Measurements from ENCODE around the gene EIF1. TPM values are rescaled to one million over a fixed set of nuclear protein-coding genes. Genes with fewer than 3 reads are reported as not detected.
A peak's percentile ranks its signal among the peaks of the same experiment; 100 is the strongest.

The EIF1 gene
- total RNA-seq, 1 experiment from 2014 or later, result 775 TPM

- no peaks in the 10 kb centered on the region for H3K9me2 ChIP-seq (ENCODE audit: insufficient read depth)
- H3F3A ChIP-seq (ENCODE audit: insufficient read depth, low read depth), result peaks cover 73% of the 10 kb centered on the region
- TF ChIP-seq CTCF (conservative IDR thresholded peaks at IDR 0.05) (no peak), EZH2 (IDR thresholded peaks at IDR 0.05; ENCODE audit: low read depth) (no peak)
- POLR2A ChIA-PET (ENCODE audit: unreplicated experiment), result no interaction called here
- peaks cover 36% of the 10 kb centered on the region for H3K36me3 ChIP-seq (ENCODE audit: low read depth)
- intact Hi-C loops (cut with micrococcal nuclease; ENCODE audit: unreplicated experiment), result no loop called here
- H3K4me2 ChIP-seq, result peak overlapping the region; percentile 99
- CTCF ChIA-PET, result interaction anchor here (0.6 kb wide), 1 partner anchor 18 kb away, joined by 5 read pairs; no protein-coding TSS in a partner anchor
- peak overlapping the region; percentile 99 for H3K27ac ChIP-seq
- BruUV-seq (replicated peaks), result no TSS peak
- DNase-seq, result no peak
- no peaks in the 10 kb centered on the region for H3K9me3 ChIP-seq (ENCODE audit: insufficient read depth, low read depth)
- H2AFZ ChIP-seq, result no peak overlapping the region
- peaks cover 23% of the 10 kb centered on the region for H3K4me1 ChIP-seq (replicated peaks; ENCODE audit: insufficient read depth)
- H3K79me2 ChIP-seq (ENCODE audit: low read depth), result peaks cover 32% of the 10 kb centered on the region
- H3K27me3 ChIP-seq (ENCODE audit: insufficient read depth, low read depth), result no peaks in the 10 kb centered on the region; the same call in 1 of the 2 replicates
- peak overlapping the region; percentile 88 for H3K4me3 ChIP-seq
- H4K20me1 ChIP-seq (ENCODE audit: insufficient read depth), result peaks cover 35% of the 10 kb centered on the region
These were observed 1.8 kb downstream of the EIF1 start for GRCh38 chr17:41690497-41690896.

- intact Hi-C loops (cut with micrococcal nuclease; ENCODE audit: unreplicated experiment), result no loop called here
- Histone ChIP-seq H3K27ac (peak overlapping the region; percentile 99), H3K4me1 (replicated peaks; ENCODE audit: insufficient read depth) (peaks cover 23% of the 10 kb centered on the region), H3K79me2 (ENCODE audit: low read depth) (peaks cover 32% of the 10 kb centered on the region), H4K20me1 (ENCODE audit: insufficient read depth) (peaks cover 35% of the 10 kb centered on the region), H3K9me3 (ENCODE audit: insufficient read depth, low read depth) (no peaks in the 10 kb centered on the region), H3K4me2 (peak overlapping the region; percentile 99), H3K4me3 (peak overlapping the region; percentile 88; the same call in 1 of the 2 replicates), H3K27me3 (ENCODE audit: insufficient read depth, low read depth) (no peaks in the 10 kb centered on the region; the same call in 1 of the 2 replicates), H3K36me3 (ENCODE audit: low read depth) (peaks cover 36% of the 10 kb centered on the region), H3F3A (ENCODE audit: insufficient read depth, low read depth) (peaks cover 73% of the 10 kb centered on the region), H2AFZ (no peak overlapping the region), H3K9me2 (ENCODE audit: insufficient read depth) (no peaks in the 10 kb centered on the region)
- DNase-seq, result no peak
- POLR2A ChIA-PET (ENCODE audit: unreplicated experiment), result interaction anchor here (0.5 to 0.6 kb wide), 3 partner anchors 149 to 324 kb away, joined by 3 to 8 read pairs (median 4); no protein-coding TSS in a partner anchor
- no peak for TF ChIP-seq EZH2 (IDR thresholded peaks at IDR 0.05; ENCODE audit: low read depth)
- TF ChIP-seq CTCF (conservative IDR thresholded peaks at IDR 0.05), result no peak
- CTCF ChIA-PET, result no interaction called here
- no TSS peak for BruUV-seq (replicated peaks)
These were observed 2.5 kb downstream of the EIF1 start for GRCh38 chr17:41691031-41691777.

GRCh38 chr17:41692722-41693521 is 4.2 kb downstream of the EIF1 start:
- H3K4me2 ChIP-seq, result no peak overlapping the region
- no peak overlapping the region for H3K4me3 ChIP-seq
- H3K9me2 ChIP-seq (ENCODE audit: insufficient read depth), result no peaks in the 10 kb centered on the region
- H2AFZ ChIP-seq, result no peak overlapping the region
- TF ChIP-seq EZH2 (IDR thresholded peaks at IDR 0.05; ENCODE audit: low read depth) (no peak), CTCF (conservative IDR thresholded peaks at IDR 0.05) (0 out of 2 replicates have a peak, but pooled peaks have one; percentile 12)
- intact Hi-C loops (cut with micrococcal nuclease; ENCODE audit: unreplicated experiment), result no loop called here
- no peaks in the 10 kb centered on the region; the same call in 1 of the 2 replicates for H3K27me3 ChIP-seq (ENCODE audit: insufficient read depth, low read depth)
- peak in 1 of 2 experiments; percentile 55 for DNase-seq
- ChIA-PET POLR2A (ENCODE audit: unreplicated experiment) (interaction anchor here (0.7 kb wide), 1 partner anchor 108 kb away, joined by 15 read pairs; no protein-coding TSS in a partner anchor), CTCF (interaction anchor here (0.7 kb wide), 1 partner anchor 85 kb away, joined by 5 read pairs; no protein-coding TSS in a partner anchor)
- H3K79me2 ChIP-seq (ENCODE audit: low read depth), result peaks cover 32% of the 10 kb centered on the region
- H3K36me3 ChIP-seq (ENCODE audit: low read depth), result peaks cover 36% of the 10 kb centered on the region
- H3K4me1 ChIP-seq (replicated peaks; ENCODE audit: insufficient read depth), result peaks cover 18% of the 10 kb centered on the region
- BruUV-seq (replicated peaks), result no TSS peak
- no peaks in the 10 kb centered on the region for H3K9me3 ChIP-seq (ENCODE audit: insufficient read depth, low read depth)
- peaks cover 35% of the 10 kb centered on the region for H4K20me1 ChIP-seq (ENCODE audit: insufficient read depth)
- H3F3A ChIP-seq (ENCODE audit: insufficient read depth, low read depth), result peaks cover 66% of the 10 kb centered on the region
- peak overlapping the region; percentile 99; the same call in 1 of the 2 replicates for H3K27ac ChIP-seq
